Vagina (tissue), 2 donors: ENCODE data around the gene GALNT9.

Experiments
- CTCF ChIP-seq, 3 experiments: fragments of 450-650 bp in 2 of 3; fragments of 200-600 bp in 1 of 3; sonication (generic) in 1 of 3; IDR thresholded peaks; one replicate each; pipeline ENCODE4 v1.5.1; 2017 to 2019; ENCODE audit warnings: antibody characterized with exemption in 3 of 3, mild to moderate bottlenecking in 2 of 3, moderate library complexity in 2 of 3
- POLR2A ChIP-seq, 2 donors: fragments of 450-650 bp; IDR thresholded peaks; one replicate each; pipeline ENCODE4 v1.6.1; 2017; ENCODE audit warnings: antibody characterized with exemption in 2 of 2, mild to moderate bottlenecking in 2 of 2, moderate library complexity in 2 of 2
- POLR2AphosphoS5 ChIP-seq, 2 donors: sonication (generic); formaldehyde crosslinking; IDR thresholded peaks; one replicate each; pipeline ENCODE4 v1.9.0; 2017; ENCODE audit warnings: antibody characterized with exemption in 2 of 2, mild to moderate bottlenecking in 2 of 2, low read depth in 1 of 2; ENCODE audit not compliant: insufficient read depth in 1 of 2

- TF ChIP-seq CTCF (IDR thresholded peaks at IDR 0.05) (no peak), POLR2A (IDR thresholded peaks at IDR 0.05) (no peak), POLR2AphosphoS5 (IDR thresholded peaks at IDR 0.05; ENCODE audit: insufficient read depth in 1 of 2, low read depth in 1 of 2) (no peak)
These were observed 55.4 kb downstream of the GALNT9 start for GRCh38 chr12:132273992-132274334.
